Superior temporal gyrus (tissue), 1 donor: ENCODE data around the gene FOXO4.
A peak's percentile ranks its signal among the peaks of the same experiment; 100 is the strongest.

Experiments used
- DNase-seq: peaks from one replicate; pipeline ENCODE4 v3.0.0-alpha.2; 2016; ENCODE audit errors: extremely low spot score

Gene FOXO4

DNA sequence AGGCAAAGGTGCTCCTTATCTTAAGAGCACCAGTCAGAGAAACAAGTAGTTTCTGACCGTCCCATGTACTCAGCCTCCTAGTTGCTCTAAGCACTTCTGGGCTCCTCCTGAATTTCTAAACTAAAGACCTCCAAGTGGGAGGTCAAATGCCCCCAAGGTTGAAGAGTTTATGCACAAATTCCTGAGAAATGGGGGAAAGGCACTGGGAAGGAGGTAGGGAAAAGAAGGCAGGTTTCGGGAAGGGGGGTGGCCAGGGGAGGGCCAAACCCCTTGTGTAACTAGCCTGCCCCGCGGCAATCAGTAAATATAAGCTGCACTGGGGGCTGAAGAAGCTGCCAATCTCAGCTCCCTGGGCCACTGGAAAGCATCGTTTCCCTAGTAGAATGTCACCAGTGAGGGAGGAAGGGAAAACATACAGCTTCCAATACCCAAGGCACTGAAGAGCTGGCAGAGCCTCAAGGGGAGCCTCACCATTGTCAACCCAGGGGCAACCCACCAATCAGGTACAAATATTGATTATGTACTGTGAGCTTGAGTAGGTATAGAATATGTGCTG, 3.4 kb downstream of the FOXO4 start:
- no peak for DNase-seq

- DNase-seq, result no peak
Measured at GRCh38 chrX:71099736-71100135, 4.1 kb downstream of the FOXO4 start.

DNA sequence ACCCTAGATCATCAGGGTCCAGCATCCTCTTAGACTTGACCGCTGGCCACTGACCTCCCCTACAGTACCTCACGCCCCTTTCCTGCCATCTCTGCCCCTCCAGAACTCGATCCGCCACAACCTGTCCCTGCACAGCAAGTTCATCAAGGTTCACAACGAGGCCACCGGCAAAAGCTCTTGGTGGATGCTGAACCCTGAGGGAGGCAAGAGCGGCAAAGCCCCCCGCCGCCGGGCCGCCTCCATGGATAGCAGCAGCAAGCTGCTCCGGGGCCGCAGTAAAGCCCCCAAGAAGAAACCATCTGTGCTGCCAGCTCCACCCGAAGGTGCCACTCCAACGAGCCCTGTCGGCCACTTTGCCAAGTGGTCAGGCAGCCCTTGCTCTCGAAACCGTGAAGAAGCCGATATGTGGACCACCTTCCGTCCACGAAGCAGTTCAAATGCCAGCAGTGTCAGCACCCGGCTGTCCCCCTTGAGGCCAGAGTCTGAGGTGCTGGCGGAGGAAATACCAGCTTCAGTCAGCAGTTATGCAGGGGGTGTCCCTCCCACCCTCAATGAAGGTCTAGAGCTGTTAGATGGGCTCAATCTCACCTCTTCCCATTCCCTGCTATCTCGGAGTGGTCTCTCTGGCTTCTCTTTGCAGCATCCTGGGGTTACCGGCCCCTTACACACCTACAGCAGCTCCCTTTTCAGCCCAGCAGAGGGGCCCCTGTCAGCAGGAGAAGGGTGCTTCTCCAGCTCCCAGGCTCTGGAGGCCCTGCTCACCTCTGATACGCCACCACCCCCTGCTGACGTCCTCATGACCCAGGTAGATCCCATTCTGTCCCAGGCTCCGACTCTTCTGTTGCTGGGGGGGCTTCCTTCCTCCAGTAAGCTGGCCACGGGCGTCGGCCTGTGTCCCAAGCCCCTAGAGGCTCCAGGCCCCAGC, 5.2 kb downstream of the FOXO4 start:
- DNase-seq, result no peak

DNA sequence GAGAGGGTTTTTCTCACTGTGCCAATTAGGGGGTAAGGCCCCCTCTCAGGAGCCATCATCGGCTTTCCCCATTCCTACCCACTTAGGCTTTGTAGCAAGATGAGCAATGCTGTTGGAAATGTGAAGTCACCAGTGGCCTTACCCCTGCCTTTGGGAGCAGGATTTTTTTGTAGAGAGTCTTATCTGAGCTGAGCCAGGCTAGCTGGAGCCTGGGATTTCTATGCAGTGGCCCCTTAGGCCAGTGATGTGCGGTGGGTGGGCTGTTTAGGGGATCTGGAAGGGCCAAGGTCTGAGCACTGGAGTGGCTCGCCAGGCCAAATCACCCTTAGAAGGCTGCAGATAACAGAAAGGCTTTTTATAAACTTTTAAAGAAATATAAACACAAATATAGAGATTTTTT, 6.6 kb downstream of the FOXO4 start:
- no peak for DNase-seq

DNA sequence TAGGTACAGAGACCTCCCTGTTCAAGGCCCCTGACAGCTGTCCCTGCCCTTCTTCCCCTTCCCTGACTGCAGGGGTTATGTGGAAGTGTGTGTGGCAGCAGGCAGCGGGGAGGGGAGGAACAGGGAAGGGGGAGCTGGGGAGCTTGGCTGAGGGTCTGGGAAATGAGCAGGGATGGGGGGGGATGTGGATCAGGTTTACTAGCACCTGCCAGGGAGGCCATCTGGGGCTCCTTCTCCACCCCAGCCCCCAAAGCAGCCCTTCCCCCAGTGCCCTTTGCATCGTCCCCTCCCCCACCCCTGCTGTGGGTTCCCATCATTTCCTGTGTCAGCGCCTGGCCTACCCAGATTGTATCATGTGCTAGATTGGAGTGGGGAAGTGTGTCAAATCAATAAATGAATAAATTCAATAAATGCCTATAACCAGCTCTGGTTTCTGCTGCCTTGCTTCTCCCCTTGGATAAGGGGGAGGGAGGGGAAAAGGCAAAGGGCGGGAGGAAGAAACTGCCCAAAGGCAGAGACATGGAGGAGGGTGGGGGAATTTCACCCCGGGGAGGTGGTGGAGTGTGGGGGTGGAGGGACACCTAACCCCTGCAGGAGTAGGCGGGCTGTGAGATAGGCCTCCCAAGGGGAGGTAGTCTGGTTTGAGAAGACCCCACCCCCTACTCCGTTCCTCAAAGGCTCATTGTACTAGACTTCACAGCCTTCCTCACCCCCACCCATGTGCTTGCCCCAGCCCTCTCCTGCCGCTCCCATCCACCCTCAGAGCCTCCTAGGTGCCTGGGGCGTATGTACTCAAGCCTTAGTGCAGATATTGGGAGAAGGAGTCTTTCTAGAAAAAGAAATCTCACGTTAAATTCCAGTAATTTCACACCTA, 7.7 kb downstream of the FOXO4 start:
- no peak for DNase-seq

DNA sequence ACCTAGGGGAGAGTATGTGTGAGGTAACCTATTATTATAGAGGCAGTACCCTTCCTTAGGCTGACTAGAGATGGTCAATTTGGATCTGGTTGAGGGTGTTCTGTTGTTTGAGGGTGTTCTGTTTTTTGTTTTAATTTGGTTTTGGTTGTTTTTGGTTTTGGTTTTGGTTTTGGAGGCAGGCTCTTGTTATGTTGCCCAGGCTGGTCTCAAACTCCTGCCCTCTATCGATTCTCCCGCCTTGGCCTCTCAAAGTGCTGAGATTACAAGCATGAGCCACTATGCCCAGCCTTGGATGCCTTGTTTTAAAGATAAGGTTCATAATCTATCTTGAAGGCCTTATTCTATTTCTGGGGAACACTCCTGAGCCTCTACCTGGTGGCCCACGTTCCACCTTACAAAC, 10.0 kb downstream of the FOXO4 start:
- no peak for DNase-seq

- no peak for DNase-seq
Measured at GRCh38 chrX:71106427-71106826, 10.8 kb downstream of the FOXO4 start, which contains the start of gene CXorf65. Gene CXorf65, minus strand, starts transcription at chrX:71106740. Its CDS starts 184 bp downstream, at chrX:71106556.

- DNase-seq, result no peak
Measured at GRCh38 chrX:71107245-71107644, 11.6 kb downstream of the FOXO4 start.

- no peak for DNase-seq
Measured at GRCh38 chrX:71107762-71108360, 12.2 kb downstream of the FOXO4 start.

GRCh38 chrX:71109051-71109450, 13.4 kb downstream of the FOXO4 start:
- no peak for DNase-seq

GRCh38 chrX:71111141-71111843, 15.6 kb downstream of the FOXO4 start, which contains the start of gene IL2RG:
Gene IL2RG, minus strand, starts transcription at chrX:71111577. Its CDS starts 38 bp downstream, at chrX:71111539.
- DNase-seq, result no peak

DNA sequence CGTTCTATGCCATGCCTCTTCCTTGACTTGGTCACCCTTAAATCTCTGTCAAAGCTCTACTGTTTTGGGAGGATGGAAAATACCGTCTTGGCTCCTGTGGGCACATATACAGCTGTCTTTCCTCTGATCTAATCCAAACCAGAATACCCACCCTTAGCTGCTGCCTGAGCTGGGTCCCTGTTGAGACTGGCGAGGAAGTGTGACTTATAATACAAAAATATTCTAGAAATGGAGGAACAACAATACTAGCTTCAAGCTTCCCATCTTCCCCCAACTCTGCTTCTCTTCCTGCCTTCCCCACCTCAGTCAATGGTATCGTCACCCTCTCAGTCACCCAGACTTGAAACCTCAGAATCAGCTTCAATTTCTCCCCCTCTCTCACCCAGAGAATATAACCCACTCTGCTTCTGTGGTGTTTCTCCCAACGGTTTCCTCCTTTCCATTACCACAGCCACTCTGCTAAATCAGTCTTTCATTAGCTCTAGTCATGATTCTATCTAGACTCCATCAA, 16.3 kb downstream of the FOXO4 start:
- DNase-seq, result no peak

- DNase-seq, result no peak
Measured at GRCh38 chrX:71117358-71117757, 21.7 kb downstream of the FOXO4 start.

DNA sequence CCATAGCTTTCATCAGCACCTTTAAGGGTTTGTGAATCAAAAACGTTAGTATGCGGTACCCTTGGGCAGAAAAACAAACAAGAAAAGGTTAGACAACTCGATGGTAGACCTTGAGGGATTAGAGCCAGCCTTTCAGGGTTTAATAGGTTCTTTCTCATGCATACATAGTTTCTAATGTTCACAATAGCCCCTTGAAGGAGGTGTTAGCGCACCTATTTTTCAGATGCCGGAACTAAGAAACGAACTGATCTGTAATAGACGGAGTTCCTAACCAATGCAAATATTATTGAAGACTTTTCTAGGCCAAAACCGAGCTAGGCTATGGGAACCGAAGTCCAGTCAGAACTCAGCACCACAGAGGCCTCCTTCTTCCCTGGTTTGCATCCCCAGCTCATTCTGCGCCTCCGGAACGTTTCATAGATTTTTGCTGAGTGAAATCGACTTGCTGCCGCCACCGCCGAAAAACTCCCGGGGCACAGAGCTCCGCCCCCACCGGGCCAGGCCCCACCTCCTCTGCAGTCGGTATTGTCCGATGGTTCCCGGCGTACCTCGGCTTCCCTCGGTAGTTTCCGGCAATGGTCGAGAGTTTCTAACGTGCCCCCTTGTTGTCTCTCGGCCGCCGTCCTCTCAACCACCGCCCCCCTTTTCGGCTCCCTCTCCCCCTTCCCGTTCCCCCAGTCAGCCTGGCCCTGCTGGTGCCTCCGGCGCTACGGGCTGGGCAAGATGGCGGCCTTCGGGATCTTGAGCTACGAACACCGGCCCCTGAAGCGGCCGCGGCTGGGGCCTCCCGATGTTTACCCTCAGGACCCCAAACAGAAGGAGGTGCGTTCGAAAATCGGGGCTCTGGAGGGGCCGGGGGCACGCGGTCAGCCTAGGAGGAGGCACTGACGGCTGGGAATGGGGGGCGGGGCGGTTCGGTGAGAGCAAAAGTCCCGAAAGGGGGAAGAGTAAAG, 22.7 kb downstream of the FOXO4 start, which contains the start of gene MED12:
Gene MED12 (plus strand): TSS at position 565 of the 953 bp plus-strand sequence. CDS start 159 bp downstream, at position 724.
- peak; percentile 83 for DNase-seq

GRCh38 chrX:71118985-71119535, 23.4 kb downstream of the FOXO4 start:
- DNase-seq, result no peak

GRCh38 chrX:71128166-71128833, 32.6 kb downstream of the FOXO4 start:
- DNase-seq, result no peak

DNA sequence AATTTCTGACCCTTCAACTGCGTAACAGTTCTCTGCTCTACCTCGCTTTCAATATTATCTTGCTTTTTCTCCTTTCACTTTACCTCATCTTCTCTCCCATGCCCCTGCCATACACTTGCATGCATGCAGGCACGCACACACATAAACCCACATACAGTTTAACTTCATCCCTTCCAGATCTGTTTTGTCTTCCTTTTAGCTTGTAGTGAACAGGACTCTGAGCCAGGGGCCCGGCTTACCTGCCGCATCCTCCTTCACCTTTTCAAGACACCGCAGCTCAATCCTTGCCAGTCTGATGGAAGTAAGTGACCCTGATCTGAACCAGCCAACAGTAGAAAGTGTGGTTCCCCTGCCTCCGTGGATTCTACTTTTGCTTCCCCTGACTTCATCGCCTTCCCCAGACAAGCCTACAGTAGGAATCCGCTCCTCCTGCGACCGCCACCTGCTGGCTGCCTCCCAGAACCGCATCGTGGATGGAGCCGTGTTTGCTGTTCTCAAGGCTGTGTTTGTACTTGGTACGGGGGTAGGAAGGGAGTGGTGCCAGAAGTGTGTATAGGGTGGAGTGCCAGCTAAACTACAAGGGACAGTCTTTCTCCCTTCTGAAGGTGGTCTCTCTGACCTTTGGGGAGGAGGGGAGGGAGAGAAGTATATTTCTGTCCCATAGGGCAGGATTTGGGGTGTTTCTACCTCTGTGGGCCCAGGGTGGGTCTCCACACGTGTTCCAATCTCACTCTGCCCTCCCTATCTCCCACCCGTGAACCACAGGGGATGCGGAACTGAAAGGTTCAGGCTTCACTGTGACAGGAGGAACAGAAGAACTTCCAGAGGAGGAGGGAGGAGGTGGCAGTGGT, 33.5 kb downstream of the FOXO4 start:
- DNase-seq, result peak; percentile 71

DNA sequence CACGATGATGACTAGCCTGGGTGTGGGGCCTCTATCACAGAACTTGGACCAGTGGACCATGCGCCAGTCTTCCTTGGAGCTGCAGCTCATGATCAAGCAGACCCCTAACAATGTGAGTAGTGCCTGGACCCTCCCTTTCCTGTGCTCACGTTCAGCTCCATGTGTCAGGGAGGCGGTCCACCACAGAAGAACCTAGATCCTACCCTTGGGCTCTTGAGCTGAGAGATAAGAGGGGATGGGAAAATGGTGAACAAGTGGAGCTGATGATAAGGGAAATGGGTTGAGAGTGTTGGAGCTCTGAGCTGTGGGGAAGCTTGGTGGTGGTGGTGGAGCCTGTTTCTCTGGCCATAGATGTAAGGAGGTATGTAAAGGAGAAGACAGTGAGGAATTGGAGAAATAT, 35.9 kb downstream of the FOXO4 start:
- DNase-seq, result no peak
